ENCODE measurements around the gene MGAT1. TPM values are rescaled to one million over a fixed set of nuclear protein-coding genes. Genes with fewer than 3 reads are reported as not detected.

MGAT1 gene
- total RNA-seq, 1 experiment from 2014 or later: 53.0 TPM

DNA sequence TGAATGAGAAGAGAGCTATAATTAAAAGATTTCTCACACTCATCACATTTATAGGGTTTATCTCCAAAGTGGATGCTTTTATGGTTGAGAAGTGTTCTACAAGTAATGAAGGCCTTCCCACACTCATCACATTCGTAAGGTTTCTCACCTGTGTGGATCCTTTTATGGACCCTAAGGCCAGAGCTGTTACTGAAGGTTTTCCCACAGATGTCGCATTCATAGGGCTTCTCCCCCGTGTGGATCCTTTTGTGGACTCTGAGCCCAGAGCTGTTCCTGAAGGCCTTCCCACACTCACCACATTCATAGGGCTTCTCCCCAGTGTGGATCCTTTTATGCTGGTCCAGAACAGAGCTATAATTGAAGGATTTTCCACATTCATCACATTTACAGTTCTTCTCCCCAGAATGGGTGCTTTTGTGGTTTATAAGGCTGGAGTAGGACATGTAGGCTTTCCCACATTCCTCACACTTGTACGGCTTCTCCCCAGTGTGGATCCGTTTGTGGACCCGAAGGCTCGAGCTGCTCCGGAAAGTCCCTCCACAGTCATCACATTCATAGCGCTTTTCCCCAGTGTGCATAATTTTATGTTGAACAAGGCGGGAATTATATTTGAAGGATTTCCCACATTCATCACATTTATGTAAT lies 48.0 kb upstream of the MGAT1 start:
- BruUV-seq (replicated peaks): no TSS peak
- H4K20me1 ChIP-seq (ENCODE audit: insufficient read depth): no peaks in the 10 kb centered on the region
- no peak overlapping the region for H2AFZ ChIP-seq (ENCODE audit: low read depth, low read length, poor library complexity, severe bottlenecking)
- no peak overlapping the region for H3K4me2 ChIP-seq (ENCODE audit: low read length)
- peaks cover 25 to 35% of the 10 kb centered on the region in 2 experiments; a peak in 3 of 4 replicates for H3K9me3 ChIP-seq (ENCODE audit: control insufficient read depth in 1 of 2, insufficient read depth in 1 of 2, low read depth in 1 of 2, low read length in 2 of 2)
- RAD21 ChIA-PET (ENCODE audit: low non-redundant PET in 1 of 2, low total read pairs in 2 of 2, uncharacterized antibody in 2 of 2, unreplicated experiment in 2 of 2): no interaction called here
- intact Hi-C loops (cut with micrococcal nuclease): no loop called here
- no peak overlapping the region for H3K27ac ChIP-seq (ENCODE audit: low read depth, low read length)
- CTCF ChIA-PET: no interaction called here
- POLR2A ChIA-PET: no interaction called here
- DNase-seq (ENCODE audit: low read depth, low spot score) (no peak), ATAC-seq (no peak)
- no peaks in the 10 kb centered on the region for H3K4me1 ChIP-seq (ENCODE audit: control insufficient read depth in 1 of 2, insufficient read depth in 2 of 2, low read length in 2 of 2)
- TF ChIP-seq JUND (IDR thresholded peaks at IDR 0.05) (0 out of 2 replicates have a peak, but pooled peaks have one; percentile 1), CBX3 (IDR thresholded peaks at IDR 0.05; ENCODE audit: low read depth) (0 out of 2 replicates have a peak, but pooled peaks have one; percentile 15), EGR1 (IDR thresholded peaks at IDR 0.05; ENCODE audit: low read depth) (no peak)
- TF ChIP-seq, protein P1, sequence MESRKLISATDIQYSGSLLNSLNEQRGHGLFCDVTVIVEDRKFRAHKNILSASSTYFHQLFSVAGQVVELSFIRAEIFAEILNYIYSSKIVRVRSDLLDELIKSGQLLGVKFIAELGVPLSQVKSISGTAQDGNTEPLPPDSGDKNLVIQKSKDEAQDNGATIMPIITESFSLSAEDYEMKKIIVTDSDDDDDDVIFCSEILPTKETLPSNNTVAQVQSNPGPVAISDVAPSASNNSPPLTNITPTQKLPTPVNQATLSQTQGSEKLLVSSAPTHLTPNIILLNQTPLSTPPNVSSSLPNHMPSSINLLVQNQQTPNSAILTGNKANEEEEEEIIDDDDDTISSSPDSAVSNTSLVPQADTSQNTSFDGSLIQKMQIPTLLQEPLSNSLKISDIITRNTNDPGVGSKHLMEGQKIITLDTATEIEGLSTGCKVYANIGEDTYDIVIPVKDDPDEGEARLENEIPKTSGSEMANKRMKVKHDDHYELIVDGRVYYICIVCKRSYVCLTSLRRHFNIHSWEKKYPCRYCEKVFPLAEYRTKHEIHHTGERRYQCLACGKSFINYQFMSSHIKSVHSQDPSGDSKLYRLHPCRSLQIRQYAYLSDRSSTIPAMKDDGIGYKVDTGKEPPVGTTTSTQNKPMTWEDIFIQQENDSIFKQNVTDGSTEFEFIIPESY (IDR thresholded peaks at IDR 0.05; ENCODE audit: extremely low read depth, insufficient replicate concordance, low read length): no peak
- peaks cover 6% of the 10 kb centered on the region; the same call in 1 of the 2 replicates for H3K79me2 ChIP-seq (ENCODE audit: insufficient read depth, low read length)
- no peak overlapping the region for H3K4me3 ChIP-seq (replicated peaks in 1 of 2; ENCODE audit: low read depth in 1 of 2, low read length in 2 of 2)
- H3K27me3 ChIP-seq (ENCODE audit: insufficient read depth, low read length): no peaks in the 10 kb centered on the region
- H3K9me2 ChIP-seq (ENCODE audit: insufficient read depth): no peaks in the 10 kb centered on the region
- peaks cover 21 to 65% of the 10 kb centered on the region in 2 experiments for H3K36me3 ChIP-seq (ENCODE audit: control insufficient read depth in 1 of 2, insufficient read depth in 2 of 2, low read length in 2 of 2)
- H3K9ac ChIP-seq (ENCODE audit: low read length): no peak overlapping the region

DNA sequence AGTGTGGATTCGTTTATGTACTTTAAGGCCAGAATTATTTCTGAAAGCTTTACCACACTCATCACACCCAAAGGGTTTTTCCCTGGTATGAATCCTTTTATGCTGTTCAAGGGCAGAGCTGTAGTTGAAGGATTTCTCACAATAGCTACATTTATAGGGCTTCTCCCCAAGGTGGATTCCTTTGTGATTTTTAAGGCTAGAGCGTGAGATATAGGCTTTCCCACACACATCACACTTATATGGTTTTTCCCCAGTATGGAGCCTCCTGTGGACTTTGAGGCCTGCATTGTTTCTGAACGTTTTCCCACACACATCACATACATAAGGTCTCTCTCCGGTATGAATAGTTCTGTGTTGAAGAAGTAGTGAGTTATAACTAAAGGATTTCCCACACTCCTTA lies 47.2 kb upstream of the MGAT1 start:
- ChIA-PET RAD21 (ENCODE audit: low non-redundant PET in 1 of 2, low total read pairs in 2 of 2, uncharacterized antibody in 2 of 2, unreplicated experiment in 2 of 2) (no interaction called here), CTCF (no interaction called here), POLR2A (no interaction called here)
- TF ChIP-seq CBX3 (IDR thresholded peaks at IDR 0.05; ENCODE audit: low read depth): no peak
- TF ChIP-seq JUND (IDR thresholded peaks at IDR 0.05): 0 out of 2 replicates have a peak, but pooled peaks have one; percentile 1
- no peak for DNase-seq (ENCODE audit: low read depth, low spot score)
- Histone ChIP-seq H4K20me1 (ENCODE audit: insufficient read depth) (no peaks in the 10 kb centered on the region), H3K9me2 (ENCODE audit: insufficient read depth) (no peaks in the 10 kb centered on the region), H3K4me2 (ENCODE audit: low read length) (no peak overlapping the region), H3K79me2 (ENCODE audit: insufficient read depth, low read length) (peaks cover 6% of the 10 kb centered on the region; the same call in 1 of the 2 replicates), H3K9ac (ENCODE audit: low read length) (no peak overlapping the region), H3K4me3 (replicated peaks in 1 of 2; ENCODE audit: low read depth in 1 of 2, low read length in 2 of 2) (no peak overlapping the region), H2AFZ (ENCODE audit: low read depth, low read length, poor library complexity, severe bottlenecking) (no peak overlapping the region), H3K36me3 (ENCODE audit: control insufficient read depth in 1 of 2, insufficient read depth in 2 of 2, low read length in 2 of 2) (peaks cover 21 to 59% of the 10 kb centered on the region in 2 experiments), H3K9me3 (ENCODE audit: control insufficient read depth in 1 of 2, insufficient read depth in 1 of 2, low read depth in 1 of 2, low read length in 2 of 2) (peaks cover 25 to 35% of the 10 kb centered on the region in 2 experiments; a peak in 3 of 4 replicates), H3K4me1 (ENCODE audit: control insufficient read depth in 1 of 2, insufficient read depth in 2 of 2, low read length in 2 of 2) (no peaks in the 10 kb centered on the region), H3K27ac (ENCODE audit: low read depth, low read length) (no peak overlapping the region), H3K27me3 (ENCODE audit: insufficient read depth, low read length) (no peaks in the 10 kb centered on the region)
- ATAC-seq: no peak
- TSS peak; percentile 3 for BruUV-seq (replicated peaks)
- intact Hi-C loops (cut with micrococcal nuclease): no loop called here
